ENCODE results near the gene C12orf42.

The C12orf42 gene

DNA sequence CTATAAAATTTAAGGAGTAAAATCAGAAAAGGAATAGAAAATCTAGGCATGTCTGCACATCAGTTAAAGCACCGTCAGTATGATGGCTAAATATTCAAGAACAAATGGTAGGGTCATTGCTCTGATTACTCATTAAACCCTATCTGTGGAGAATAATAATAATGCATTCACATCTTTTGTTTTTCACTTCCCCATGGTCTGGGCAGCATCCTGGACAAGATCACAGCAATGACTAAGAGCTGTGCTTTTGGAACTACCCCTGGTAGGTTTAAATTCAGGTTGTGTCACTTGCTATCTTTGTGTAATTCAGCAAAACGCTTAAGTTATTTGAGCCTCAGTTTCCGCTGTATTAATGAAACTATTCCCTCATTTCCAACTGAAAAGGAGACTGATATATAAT is 33.1 kb downstream of the C12orf42 start:
- Histone ChIP-seq H3K27me3 (ENCODE audit: control insufficient read depth in 1 of 2, insufficient read depth in 1 of 2, low read length in 2 of 2) (no peaks in the 10 kb centered on the region), H3K23ac (ENCODE audit: low read length in 2 of 2) (no peak overlapping the region), H3K18ac (ENCODE audit: low read depth in 1 of 2, low read length in 2 of 2) (no peak overlapping the region), H3K9me3 (ENCODE audit: control insufficient read depth, low read length) (peaks cover 7% of the 10 kb centered on the region), H3K4me1 (ENCODE audit: control insufficient read depth, insufficient read depth, low read depth, low read length) (no peaks in the 10 kb centered on the region), H2BK15ac (ENCODE audit: low read depth, poor library complexity, severe bottlenecking) (no peak overlapping the region), H2BK12ac (ENCODE audit: low read length in 2 of 2) (no peak overlapping the region), H4K91ac (ENCODE audit: low read length) (no peak overlapping the region), H2AK5ac (ENCODE audit: low read length, severe bottlenecking) (no peak overlapping the region), H3K4me3 (ENCODE audit: insufficient read depth in 1 of 2, low read depth in 1 of 2, low read length in 2 of 2) (no peak overlapping the region), H2BK120ac (ENCODE audit: low read depth, low read length) (no peak overlapping the region), H4K8ac (ENCODE audit: low read length) (no peak overlapping the region), H3K14ac (ENCODE audit: low read length in 2 of 2) (no peak overlapping the region), H3K79me1 (replicated peaks; ENCODE audit: low read length, poor library complexity, severe bottlenecking) (no peaks in the 10 kb centered on the region), H3K9ac (ENCODE audit: low read length) (no peak overlapping the region), H3K36me3 (ENCODE audit: control insufficient read depth in 1 of 2, insufficient read depth in 2 of 2, low read depth in 1 of 2, low read length in 2 of 2) (no peaks in the 10 kb centered on the region), H2AFZ (ENCODE audit: low read depth, low read length) (no peak overlapping the region), H3K4ac (ENCODE audit: low read depth in 1 of 2, low read length in 2 of 2) (no peak overlapping the region), H2BK5ac (ENCODE audit: low read depth, low read length, poor library complexity, severe bottlenecking) (no peak overlapping the region), H3K27ac (ENCODE audit: low read length, poor library complexity, severe bottlenecking) (no peak overlapping the region), H3K4me2 (ENCODE audit: low read length, poor library complexity, severe bottlenecking) (no peak overlapping the region)
- DNase-seq: no peak
- 100% methylated on average over 3 of the region's 3 CpGs for WGBS

- Histone ChIP-seq H3K79me1 (replicated peaks; ENCODE audit: low read length, poor library complexity, severe bottlenecking) (no peaks in the 10 kb centered on the region), H4K8ac (ENCODE audit: low read length) (no peak overlapping the region), H2BK120ac (ENCODE audit: low read depth, low read length) (no peak overlapping the region), H2AFZ (ENCODE audit: low read depth, low read length) (no peak overlapping the region), H3K36me3 (ENCODE audit: control insufficient read depth in 1 of 2, insufficient read depth in 2 of 2, low read depth in 1 of 2, low read length in 2 of 2) (no peaks in the 10 kb centered on the region), H3K9ac (ENCODE audit: low read length) (no peak overlapping the region), H2BK5ac (ENCODE audit: low read depth, low read length, poor library complexity, severe bottlenecking) (no peak overlapping the region), H2AK5ac (ENCODE audit: low read length, severe bottlenecking) (no peak overlapping the region), H3K14ac (ENCODE audit: low read length in 2 of 2) (no peak overlapping the region), H3K23ac (ENCODE audit: low read length in 2 of 2) (no peak overlapping the region), H3K27me3 (ENCODE audit: control insufficient read depth in 1 of 2, insufficient read depth in 1 of 2, low read length in 2 of 2) (no peaks in the 10 kb centered on the region), H3K4ac (ENCODE audit: low read depth in 1 of 2, low read length in 2 of 2) (no peak overlapping the region), H3K4me3 (ENCODE audit: insufficient read depth in 1 of 2, low read depth in 1 of 2, low read length in 2 of 2) (no peak overlapping the region), H3K27ac (ENCODE audit: low read length, poor library complexity, severe bottlenecking) (no peak overlapping the region), H2BK15ac (ENCODE audit: low read depth, poor library complexity, severe bottlenecking) (no peak overlapping the region), H3K18ac (ENCODE audit: low read depth in 1 of 2, low read length in 2 of 2) (no peak overlapping the region), H2BK12ac (ENCODE audit: low read length in 2 of 2) (no peak overlapping the region), H3K4me1 (ENCODE audit: control insufficient read depth, insufficient read depth, low read depth, low read length) (no peaks in the 10 kb centered on the region), H4K91ac (ENCODE audit: low read length) (no peak overlapping the region), H3K4me2 (ENCODE audit: low read length, poor library complexity, severe bottlenecking) (no peak overlapping the region), H3K9me3 (ENCODE audit: control insufficient read depth, low read length) (no peaks in the 10 kb centered on the region)
- 56% methylated on average over 2 of the region's 2 CpGs for WGBS
- no peak for DNase-seq
These were observed 38.3 kb downstream of the C12orf42 start for GRCh38 chr12:103457471-103457870.

DNA sequence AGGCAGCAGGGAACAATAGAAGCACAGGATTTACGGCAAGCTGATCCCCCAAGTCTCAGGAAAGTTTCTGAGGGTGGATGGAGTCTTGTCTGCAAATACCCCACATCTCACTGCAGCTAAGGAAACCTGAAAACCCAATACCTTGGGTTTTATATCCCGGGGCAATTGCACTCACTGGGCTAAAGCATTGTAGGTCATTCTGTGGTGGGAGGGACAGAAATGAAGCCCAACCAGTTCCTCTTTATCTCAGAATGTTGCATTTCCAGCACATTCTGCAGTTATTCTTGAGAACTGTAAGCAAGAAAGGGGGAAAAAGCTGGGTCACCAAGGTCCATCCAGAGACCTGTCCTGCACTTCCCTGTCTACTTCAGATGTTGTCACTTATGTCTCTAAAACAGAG is 39.8 kb downstream of the C12orf42 start:
- no peaks in the 10 kb centered on the region for H3K79me1 ChIP-seq (replicated peaks; ENCODE audit: low read length, poor library complexity, severe bottlenecking)
- no peak overlapping the region for H3K14ac ChIP-seq (ENCODE audit: low read length in 2 of 2)
- WGBS: 71% methylated on average over 1 of the region's 2 CpGs
- H2BK12ac ChIP-seq (ENCODE audit: low read length in 2 of 2): no peak overlapping the region
- H2BK120ac ChIP-seq (ENCODE audit: low read depth, low read length): no peak overlapping the region
- no peaks in the 10 kb centered on the region for H3K36me3 ChIP-seq (ENCODE audit: control insufficient read depth in 1 of 2, insufficient read depth in 2 of 2, low read depth in 1 of 2, low read length in 2 of 2)
- H4K91ac ChIP-seq (ENCODE audit: low read length): no peak overlapping the region
- H3K4ac ChIP-seq (ENCODE audit: low read depth in 1 of 2, low read length in 2 of 2): no peak overlapping the region
- H3K9ac ChIP-seq (ENCODE audit: low read length): no peak overlapping the region
- no peak overlapping the region for H4K8ac ChIP-seq (ENCODE audit: low read length)
- H2AFZ ChIP-seq (ENCODE audit: low read depth, low read length): no peak overlapping the region
- no peak for DNase-seq
- no peak overlapping the region for H3K4me3 ChIP-seq (ENCODE audit: insufficient read depth in 1 of 2, low read depth in 1 of 2, low read length in 2 of 2)
- peaks cover 9% of the 10 kb centered on the region for H3K9me3 ChIP-seq (ENCODE audit: control insufficient read depth, low read length)
- H3K18ac ChIP-seq (ENCODE audit: low read depth in 1 of 2, low read length in 2 of 2): no peak overlapping the region
- H2AK5ac ChIP-seq (ENCODE audit: low read length, severe bottlenecking): no peak overlapping the region
- no peak overlapping the region for H3K27ac ChIP-seq (ENCODE audit: low read length, poor library complexity, severe bottlenecking)
- H3K4me1 ChIP-seq (ENCODE audit: control insufficient read depth, insufficient read depth, low read depth, low read length): no peaks in the 10 kb centered on the region
- H2BK5ac ChIP-seq (ENCODE audit: low read depth, low read length, poor library complexity, severe bottlenecking): no peak overlapping the region
- H3K23ac ChIP-seq (ENCODE audit: low read length in 2 of 2): no peak overlapping the region
- H3K27me3 ChIP-seq (ENCODE audit: control insufficient read depth in 1 of 2, insufficient read depth in 1 of 2, low read length in 2 of 2): no peaks in the 10 kb centered on the region
- H2BK15ac ChIP-seq (ENCODE audit: low read depth, poor library complexity, severe bottlenecking): no peak overlapping the region
- no peak overlapping the region for H3K4me2 ChIP-seq (ENCODE audit: low read length, poor library complexity, severe bottlenecking)

GRCh38 chr12:103455020-103455763 is 40.6 kb downstream of the C12orf42 start:
- DNase-seq: no peak
- H3K23ac ChIP-seq (ENCODE audit: low read length in 2 of 2): no peak overlapping the region
- WGBS: 43% methylated on average over 2 of the region's 3 CpGs
- H2AK5ac ChIP-seq (ENCODE audit: low read length, severe bottlenecking): no peak overlapping the region
- H3K9me3 ChIP-seq (ENCODE audit: control insufficient read depth, low read length): peaks cover 12% of the 10 kb centered on the region
- H3K36me3 ChIP-seq (ENCODE audit: control insufficient read depth in 1 of 2, insufficient read depth in 2 of 2, low read depth in 1 of 2, low read length in 2 of 2): no peaks in the 10 kb centered on the region
- H3K9ac ChIP-seq (ENCODE audit: low read length): no peak overlapping the region
- no peak overlapping the region for H3K14ac ChIP-seq (ENCODE audit: low read length in 2 of 2)
- H3K27me3 ChIP-seq (ENCODE audit: control insufficient read depth in 1 of 2, insufficient read depth in 1 of 2, low read length in 2 of 2): no peaks in the 10 kb centered on the region
- no peak overlapping the region for H3K4ac ChIP-seq (ENCODE audit: low read depth in 1 of 2, low read length in 2 of 2)
- H3K4me3 ChIP-seq (ENCODE audit: insufficient read depth in 1 of 2, low read depth in 1 of 2, low read length in 2 of 2): no peak overlapping the region
- H2AFZ ChIP-seq (ENCODE audit: low read depth, low read length): no peak overlapping the region
- no peak overlapping the region for H3K4me2 ChIP-seq (ENCODE audit: low read length, poor library complexity, severe bottlenecking)
- H2BK15ac ChIP-seq (ENCODE audit: low read depth, poor library complexity, severe bottlenecking): no peak overlapping the region
- no peak overlapping the region for H3K18ac ChIP-seq (ENCODE audit: low read depth in 1 of 2, low read length in 2 of 2)
- no peak overlapping the region for H4K8ac ChIP-seq (ENCODE audit: low read length)
- no peak overlapping the region for H2BK12ac ChIP-seq (ENCODE audit: low read length in 2 of 2)
- H3K79me1 ChIP-seq (replicated peaks; ENCODE audit: low read length, poor library complexity, severe bottlenecking): no peaks in the 10 kb centered on the region
- no peak overlapping the region for H2BK120ac ChIP-seq (ENCODE audit: low read depth, low read length)
- no peak overlapping the region for H2BK5ac ChIP-seq (ENCODE audit: low read depth, low read length, poor library complexity, severe bottlenecking)
- no peak overlapping the region for H3K27ac ChIP-seq (ENCODE audit: low read length, poor library complexity, severe bottlenecking)
- no peak overlapping the region for H4K91ac ChIP-seq (ENCODE audit: low read length)
- no peaks in the 10 kb centered on the region for H3K4me1 ChIP-seq (ENCODE audit: control insufficient read depth, insufficient read depth, low read depth, low read length)
